Heart left ventricle (tissue), 13 donors: ENCODE results near the gene SLC26A8.

Experiments
- POLR2A ChIP-seq, 2 donors: fragments of 450-650 bp; IDR thresholded peaks; one replicate each; pipeline ENCODE4 v1.6.1; 2017; ENCODE audit warnings: antibody characterized with exemption in 2 of 2, mild to moderate bottlenecking in 2 of 2, moderate library complexity in 2 of 2
- TF ChIP-seq, protein P1 (sequence below), 12 donors: fragments of 200-600 bp; sonication (generic) in 4 of 12; IDR thresholded peaks; one replicate each; pipeline versions ENCODE4 v1.5.0 to v1.8.0; 2018 to 2022; ENCODE audit warnings: antibody characterized with exemption in 12 of 12, mild to moderate bottlenecking in 5 of 12
- donor health status: ischemic (EF 13 %, LVEDD 7.1; RV severe dilation, severe dysfunction).
- donor health status: DM: no; HTN: yes; CAD: no.
- donor health status: DM: no; HTN: no; CAD: no.
- donor health status: ischemic (EF 25% LVEDD 6.9; RV normal size, moderate dysfunction).
- donor health status: ischemic (EF 25% LVEDD 5.7; RV mildly dilated, moderate dysfunction).
- donor health status: ischemic (EF 35%, LVEDD 5.7; RV mildly dilated, moderate dysfunction).
- donor health status: nonischemic (EF 11% LVEDD 7.7; RV severe dilation, severe dysfunction).
- donor health status: DM: yes; HTN: yes; CAD: no.
- donor health status: PGD.
- donor health status: ischemic (EF 29% LVEDD 5.4; RV normal size, mild dysfunction).
- donor health status: nonischemic (EF 23%, LVEDD 6.1; RV moderate dilation, normal function).

GRCh38 chr6:35896228-35896627, 128.2 kb downstream of the SLC26A8 start:
- TF ChIP-seq, protein P1, sequence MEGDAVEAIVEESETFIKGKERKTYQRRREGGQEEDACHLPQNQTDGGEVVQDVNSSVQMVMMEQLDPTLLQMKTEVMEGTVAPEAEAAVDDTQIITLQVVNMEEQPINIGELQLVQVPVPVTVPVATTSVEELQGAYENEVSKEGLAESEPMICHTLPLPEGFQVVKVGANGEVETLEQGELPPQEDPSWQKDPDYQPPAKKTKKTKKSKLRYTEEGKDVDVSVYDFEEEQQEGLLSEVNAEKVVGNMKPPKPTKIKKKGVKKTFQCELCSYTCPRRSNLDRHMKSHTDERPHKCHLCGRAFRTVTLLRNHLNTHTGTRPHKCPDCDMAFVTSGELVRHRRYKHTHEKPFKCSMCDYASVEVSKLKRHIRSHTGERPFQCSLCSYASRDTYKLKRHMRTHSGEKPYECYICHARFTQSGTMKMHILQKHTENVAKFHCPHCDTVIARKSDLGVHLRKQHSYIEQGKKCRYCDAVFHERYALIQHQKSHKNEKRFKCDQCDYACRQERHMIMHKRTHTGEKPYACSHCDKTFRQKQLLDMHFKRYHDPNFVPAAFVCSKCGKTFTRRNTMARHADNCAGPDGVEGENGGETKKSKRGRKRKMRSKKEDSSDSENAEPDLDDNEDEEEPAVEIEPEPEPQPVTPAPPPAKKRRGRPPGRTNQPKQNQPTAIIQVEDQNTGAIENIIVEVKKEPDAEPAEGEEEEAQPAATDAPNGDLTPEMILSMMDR (IDR thresholded peaks at IDR 0.05), result no peak
- TF ChIP-seq POLR2A (IDR thresholded peaks at IDR 0.05), result no peak
